ENCODE measurements around the gene TMED10. TPM values are rescaled to one million over a fixed set of nuclear protein-coding genes. Genes with fewer than 3 reads are reported as not detected.

Gene TMED10
- total RNA-seq, 4 donors from 2014 or later: 189 to 372 (median 341) TPM

GRCh38 chr14:75175677-75176141 is 703 bp downstream of the TMED10 start:
- DNase-seq (ENCODE audit: low spot score) (no peak), ATAC-seq (ENCODE audit: low FRiP score) (no peak)
- TF ChIP-seq, protein P1, sequence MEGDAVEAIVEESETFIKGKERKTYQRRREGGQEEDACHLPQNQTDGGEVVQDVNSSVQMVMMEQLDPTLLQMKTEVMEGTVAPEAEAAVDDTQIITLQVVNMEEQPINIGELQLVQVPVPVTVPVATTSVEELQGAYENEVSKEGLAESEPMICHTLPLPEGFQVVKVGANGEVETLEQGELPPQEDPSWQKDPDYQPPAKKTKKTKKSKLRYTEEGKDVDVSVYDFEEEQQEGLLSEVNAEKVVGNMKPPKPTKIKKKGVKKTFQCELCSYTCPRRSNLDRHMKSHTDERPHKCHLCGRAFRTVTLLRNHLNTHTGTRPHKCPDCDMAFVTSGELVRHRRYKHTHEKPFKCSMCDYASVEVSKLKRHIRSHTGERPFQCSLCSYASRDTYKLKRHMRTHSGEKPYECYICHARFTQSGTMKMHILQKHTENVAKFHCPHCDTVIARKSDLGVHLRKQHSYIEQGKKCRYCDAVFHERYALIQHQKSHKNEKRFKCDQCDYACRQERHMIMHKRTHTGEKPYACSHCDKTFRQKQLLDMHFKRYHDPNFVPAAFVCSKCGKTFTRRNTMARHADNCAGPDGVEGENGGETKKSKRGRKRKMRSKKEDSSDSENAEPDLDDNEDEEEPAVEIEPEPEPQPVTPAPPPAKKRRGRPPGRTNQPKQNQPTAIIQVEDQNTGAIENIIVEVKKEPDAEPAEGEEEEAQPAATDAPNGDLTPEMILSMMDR (IDR thresholded peaks at IDR 0.05): no peak

DNA sequence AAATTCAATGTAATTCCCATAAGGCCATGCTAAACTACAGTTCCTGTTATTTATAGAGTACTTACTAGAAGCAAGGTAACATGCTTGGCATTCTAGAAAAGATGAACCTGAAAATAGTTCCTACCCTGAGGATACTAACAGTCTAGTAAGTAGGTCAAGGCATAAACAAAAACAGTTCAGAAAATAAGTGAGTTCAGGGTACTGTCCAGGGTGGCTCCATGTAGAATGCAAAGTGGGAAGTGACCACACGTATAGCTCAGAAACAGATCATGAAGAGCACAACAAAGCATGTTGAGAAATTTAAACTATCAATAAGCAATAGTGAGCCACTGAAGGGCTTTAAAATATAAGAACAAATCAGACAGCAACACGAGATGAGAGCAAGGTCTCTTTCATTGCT is 2.3 kb downstream of the TMED10 start:
- ATAC-seq (ENCODE audit: low FRiP score) (no peak), DNase-seq (ENCODE audit: low spot score) (no peak)
- TF ChIP-seq, protein P1 (IDR thresholded peaks at IDR 0.05): no peak

- TF ChIP-seq, protein P1 (IDR thresholded peaks at IDR 0.05): no peak
- ATAC-seq (ENCODE audit: low FRiP score) (no peak), DNase-seq (ENCODE audit: low spot score) (no peak)
Observed at GRCh38 chr14:75170772-75171171, 5.6 kb downstream of the TMED10 start.

GRCh38 chr14:75168586-75169335 is 7.7 kb downstream of the TMED10 start:
- ATAC-seq (ENCODE audit: low FRiP score) (no peak), DNase-seq (ENCODE audit: low spot score) (no peak)
- TF ChIP-seq, protein P1 (IDR thresholded peaks at IDR 0.05): no peak

DNA sequence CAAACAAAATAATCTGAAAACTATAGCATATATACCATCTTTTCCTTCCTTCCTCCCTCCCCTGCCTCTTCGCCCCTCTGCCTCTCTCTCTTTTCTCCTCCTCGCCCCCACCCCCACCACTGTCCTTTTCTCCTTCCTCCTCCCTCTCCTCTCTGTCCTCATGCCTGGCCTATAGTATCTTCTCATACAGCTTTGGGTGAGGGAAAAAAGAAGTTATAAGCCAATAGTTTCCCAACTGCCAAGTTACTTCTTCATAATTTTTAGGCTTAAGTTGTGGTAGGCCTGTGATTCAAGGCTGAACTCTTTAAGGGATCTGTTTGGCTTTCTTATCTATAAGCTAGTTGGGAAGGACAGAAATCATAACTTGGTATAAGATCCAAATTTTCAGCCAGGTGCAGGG is 9.1 kb downstream of the TMED10 start:
- ATAC-seq (ENCODE audit: low FRiP score) (no peak), DNase-seq (ENCODE audit: low spot score) (no peak)
- TF ChIP-seq, protein P1 (IDR thresholded peaks at IDR 0.05): no peak

DNA sequence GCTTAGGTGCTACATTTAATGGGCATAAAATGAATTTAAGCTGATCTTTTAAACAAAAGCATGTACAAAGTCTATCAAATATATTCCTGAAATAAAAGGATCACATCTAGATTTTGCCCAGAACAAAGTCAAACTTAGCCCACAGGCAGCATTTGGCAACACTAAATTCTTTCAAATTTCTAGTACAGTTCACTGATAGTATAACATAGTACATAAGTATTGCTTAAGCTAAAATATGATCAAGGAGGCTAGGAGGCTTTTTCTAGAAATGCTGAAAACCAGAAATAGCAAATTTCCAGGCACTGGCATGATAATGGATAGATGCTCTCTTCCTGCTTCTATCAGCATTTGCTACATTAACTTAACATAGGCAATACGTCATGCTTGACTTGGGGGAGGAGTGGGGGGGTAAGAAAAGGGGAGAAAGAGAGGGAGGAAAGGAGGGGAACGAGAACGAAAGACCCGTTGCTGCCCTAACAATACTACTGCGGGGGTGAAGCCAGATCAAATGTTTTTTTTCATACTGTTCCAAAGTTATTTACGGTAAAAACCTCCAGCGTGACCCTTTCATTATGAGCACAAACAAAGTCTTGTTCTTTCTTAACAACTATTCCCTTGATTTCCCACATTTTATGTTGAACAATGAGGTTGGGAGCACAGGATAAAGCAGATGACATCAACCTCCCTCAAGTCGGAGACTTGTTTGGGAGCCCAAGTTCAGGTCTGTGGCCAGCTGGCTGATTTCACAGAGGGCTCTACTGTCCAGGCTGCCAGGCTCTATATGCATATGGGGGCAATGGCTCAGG is 10.6 kb downstream of the TMED10 start:
- TF ChIP-seq, protein P1 (IDR thresholded peaks at IDR 0.05): no peak
- ATAC-seq (ENCODE audit: low FRiP score): peak; percentile 58
- no peak for DNase-seq (ENCODE audit: low spot score)
